HEK293 (cell line): ENCODE data around the gene AKIP1.

Experiments
- CTCF ChIA-PET: fragments of 350-600 bp; formaldehyde crosslinking; extraction: SDS; loops from one replicate; lab custom pipeline; 2021; ENCODE audit warnings: antibody characterized with exemption; lab: Yijun Ruan, JAX
- POLR2A ChIA-PET: fragments of 300-600 bp; formaldehyde crosslinking; extraction: SDS; loops from one replicate; lab custom pipeline; 2020; ENCODE audit warnings: antibody characterized with exemption, inconsistent platforms; lab: Yijun Ruan, JAX
- H3K27ac ChIP-seq: fragments of 200-500 bp; sonication (Bioruptor generic); 2 replicates; pipeline ENCODE4 v1.5.1; 2014; ENCODE audit warnings: low read depth, low read length, control low read depth, inconsistent platforms; ENCODE audit errors: extremely low read depth
- H3K36me3 ChIP-seq, 2 experiments: fragments of 200-500 bp in 1 of 2; sonication (Bioruptor generic) in 1 of 2; 1 replicate in 1 of 2; 2 replicates in 1 of 2; pipeline ENCODE4 v1.5.1; 2014 to 2017; ENCODE audit warnings: inconsistent platforms in 2 of 2, low read length in 2 of 2; ENCODE audit not compliant: control insufficient read depth in 2 of 2, insufficient read depth in 1 of 2
- H3K4me1 ChIP-seq: fragments of 200-500 bp; sonication (Bioruptor generic); 2 replicates; pipeline ENCODE4 v1.5.1; 2014; ENCODE audit warnings: mild to moderate bottlenecking, low read length, inconsistent platforms; ENCODE audit not compliant: control insufficient read depth, insufficient read depth
- H3K4me3 ChIP-seq: 2 replicates; pipeline ENCODE4 v1.5.1; 2011; ENCODE audit warnings: low read depth, mild to moderate bottlenecking, control low read depth, low read length, moderate library complexity
- H3K9me3 ChIP-seq: fragments of 200-500 bp; sonication (Bioruptor generic); 2 replicates; pipeline ENCODE4 v1.5.1; 2014; ENCODE audit warnings: low read depth, low read length, inconsistent platforms; ENCODE audit not compliant: control insufficient read depth, insufficient read depth
- BCL11B ChIP-seq: fragments of 450-650 bp; formaldehyde crosslinking; IDR thresholded peaks from 2 replicates; pipeline ENCODE4 v1.5.1; 2016; ENCODE audit warnings: low read depth, missing biosample characterization, missing genetic modification characterization
- KLF17 ChIP-seq: fragments of 450-650 bp; formaldehyde crosslinking; IDR thresholded peaks from 2 replicates; pipeline ENCODE4 v1.5.1; 2016; ENCODE audit warnings: missing biosample characterization, missing genetic modification characterization
- MEIS1 ChIP-seq: sonication (generic); formaldehyde crosslinking; IDR thresholded peaks from 2 replicates; pipeline ENCODE4 v1.8.1; 2022; ENCODE audit warnings: missing genetic modification reagents, mild to moderate bottlenecking, borderline replicate concordance
- PRDM1 ChIP-seq: fragments of 450-650 bp; formaldehyde crosslinking; IDR thresholded peaks from 2 replicates; pipeline ENCODE4; 2016; ENCODE audit warnings: missing biosample characterization, missing genetic modification characterization
- SCRT2 ChIP-seq: fragments of 450-650 bp; formaldehyde crosslinking; IDR thresholded peaks from 2 replicates; pipeline ENCODE4 v1.5.1; 2016; ENCODE audit warnings: missing biosample characterization, missing genetic modification characterization
- ZBTB44 ChIP-seq: fragments of 450-650 bp; IDR thresholded peaks from 2 replicates; pipeline ENCODE4 v1.5.1; 2018; ENCODE audit warnings: missing biosample characterization, mild to moderate bottlenecking, missing genetic modification characterization
- ZBTB6 ChIP-seq: fragments of 450-650 bp; formaldehyde crosslinking; IDR thresholded peaks from 2 replicates; pipeline ENCODE4 v1.5.1; 2017; ENCODE audit warnings: missing biosample characterization, missing genetic modification characterization
- ZBTB7A ChIP-seq: fragments of 450-650 bp; formaldehyde crosslinking; IDR thresholded peaks from 2 replicates; pipeline ENCODE4 v1.5.1; 2016; ENCODE audit warnings: low read depth, missing biosample characterization, missing genetic modification characterization
- ZFP41 ChIP-seq: fragments of 450-650 bp; formaldehyde crosslinking; IDR thresholded peaks from 2 replicates; pipeline ENCODE4 v1.5.1; 2016; ENCODE audit warnings: missing biosample characterization, missing genetic modification characterization, borderline replicate concordance
- ZNF148 ChIP-seq: fragments of 450-650 bp; formaldehyde crosslinking; IDR thresholded peaks from 2 replicates; pipeline ENCODE4 v1.5.0; 2017; ENCODE audit warnings: missing biosample characterization, missing genetic modification characterization, borderline replicate concordance
- ZNF175 ChIP-seq: fragments of 450-650 bp; formaldehyde crosslinking; IDR thresholded peaks from 2 replicates; pipeline ENCODE4 v1.5.1; 2016; ENCODE audit warnings: missing biosample characterization, missing genetic modification characterization
- ZNF202 ChIP-seq: fragments of 450-650 bp; formaldehyde crosslinking; IDR thresholded peaks from 2 replicates; pipeline ENCODE4 v1.5.1; 2016; ENCODE audit warnings: missing biosample characterization, missing genetic modification characterization, borderline replicate concordance
- ZNF211 ChIP-seq: fragments of 450-650 bp; formaldehyde crosslinking; IDR thresholded peaks from 2 replicates; pipeline ENCODE4 v1.5.1; 2016; ENCODE audit warnings: low read depth, missing biosample characterization, missing genetic modification characterization
- ZNF37A ChIP-seq: fragments of 450-650 bp; IDR thresholded peaks from 2 replicates; pipeline ENCODE4 v1.5.1; 2018; ENCODE audit warnings: missing biosample characterization, missing genetic modification characterization
- ZNF433 ChIP-seq: fragments of 450-650 bp; formaldehyde crosslinking; IDR thresholded peaks from 2 replicates; pipeline ENCODE4 v1.5.1; 2016; ENCODE audit warnings: missing biosample characterization, missing genetic modification characterization, low read depth
- ZNF549 ChIP-seq: fragments of 450-650 bp; IDR thresholded peaks from 2 replicates; pipeline ENCODE4 v1.5.1; 2018; ENCODE audit warnings: missing biosample characterization, missing genetic modification characterization, mild to moderate bottlenecking, inconsistent platforms, moderate library complexity
- ZNF621 ChIP-seq: fragments of 450-650 bp; formaldehyde crosslinking; IDR thresholded peaks from 2 replicates; pipeline ENCODE4 v1.5.1; 2017; ENCODE audit warnings: missing biosample characterization, missing genetic modification characterization
- ZNF660 ChIP-seq: fragments of 450-650 bp; IDR thresholded peaks from 2 replicates; pipeline ENCODE4 v1.5.1; 2018; ENCODE audit warnings: missing biosample characterization, mild to moderate bottlenecking, missing genetic modification characterization
- ZNF664 ChIP-seq: fragments of 450-650 bp; formaldehyde crosslinking; IDR thresholded peaks from 2 replicates; pipeline ENCODE4 v1.5.1; 2016; ENCODE audit warnings: missing biosample characterization, missing genetic modification characterization

AKIP1 gene

DNA sequence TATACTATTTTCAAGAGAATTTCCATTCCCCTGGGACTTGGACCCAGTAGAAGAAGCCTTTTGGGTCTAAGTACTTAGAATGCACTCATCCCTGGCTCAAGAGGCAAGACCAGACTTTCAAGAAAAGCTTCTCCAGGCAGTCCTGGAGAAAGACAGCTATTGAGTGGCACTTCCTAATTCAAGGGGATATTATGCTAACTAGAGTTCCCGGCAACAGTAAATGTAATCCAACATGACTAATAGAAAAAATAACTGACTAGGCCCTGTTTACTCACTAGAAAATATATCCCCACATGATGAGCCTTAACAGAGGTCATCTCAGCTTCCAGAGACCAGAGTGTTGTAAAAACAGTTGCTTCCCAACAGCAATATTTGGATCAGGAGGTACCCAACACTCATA is 47.2 kb upstream of the AKIP1 start:
- Histone ChIP-seq H3K4me3 (no peak overlapping the region), H3K27ac (no peak overlapping the region), H3K36me3 (no peaks in the 10 kb centered on the region), H3K4me1 (no peaks in the 10 kb centered on the region; the same call in none of the 2 replicates), H3K9me3 (no peaks in the 10 kb centered on the region)
- ChIA-PET POLR2A (no interaction called here), CTCF (no interaction called here)
- no peak for TF ChIP-seq ZNF433 (tag by site-specific recombination)
- TF ChIP-seq ZNF37A (tag by site-specific recombination), result no peak
- TF ChIP-seq ZNF621, result no peak

GRCh38 chr11:8865304-8865703 is 45.7 kb upstream of the AKIP1 start:
- TF ChIP-seq ZNF175 (no peak), BCL11B (tag by site-specific recombination) (no peak), ZNF660 (tag by site-specific recombination) (no peak), ZNF664 (tag by site-specific recombination) (no peak), ZNF211 (tag by site-specific recombination) (no peak), ZFP41 (no peak), ZBTB6 (no peak), ZBTB7A (tag by site-specific recombination) (no peak), SCRT2 (tag by site-specific recombination) (peak; percentile 66), PRDM1 (tag by site-specific recombination) (0 out of 2 replicates have a peak, but pooled peaks have one; percentile 12), ZNF202 (tag by site-specific recombination) (no peak), KLF17 (no peak), ZNF148 (tag by site-specific recombination) (no peak), ZNF549 (tag by site-specific recombination) (no peak), MEIS1 (CRISPR knock-in tag) (no peak), ZBTB44 (tag by site-specific recombination) (no peak)
- H3K4me1 ChIP-seq, result no peaks in the 10 kb centered on the region; the same call in none of the 2 replicates
- no peak overlapping the region for H3K27ac ChIP-seq
- ChIA-PET POLR2A (interaction anchor here (0.6 kb wide), 1 partner anchor 55 kb away, joined by 7 read pairs; no protein-coding TSS in a partner anchor), CTCF (interaction anchor here (0.6 kb wide), 1 partner anchor 43 kb away, joined by 3 read pairs; no protein-coding TSS in a partner anchor)
- no peaks in the 10 kb centered on the region for H3K9me3 ChIP-seq
- H3K4me3 ChIP-seq, result no peak overlapping the region
- no peaks in the 10 kb centered on the region for H3K36me3 ChIP-seq
